Mammary epithelial cell (primary cell): ENCODE results near the gene NACC1.

ENCODE experiments used
- EZH2 ChIP-seq: IDR thresholded peaks from 2 replicates; pipeline ENCODE4 v1.6.1; 2012; ENCODE audit warnings: low read length, inconsistent platforms, borderline replicate concordance
- TF ChIP-seq, protein P1 (sequence below), 2 donors: IDR thresholded peaks in 1 of 2; conservative IDR thresholded peaks in 1 of 2; 2 replicates each; pipeline ENCODE4 v1.5.1; 2011 to 2012; ENCODE audit warnings: inconsistent platforms in 2 of 2, low read length in 2 of 2, mild to moderate bottlenecking in 2 of 2, control low read depth in 1 of 2, low read depth in 1 of 2; ENCODE audit not compliant: insufficient read depth in 1 of 2; ENCODE audit errors: extremely low read depth in 1 of 2

DNA sequence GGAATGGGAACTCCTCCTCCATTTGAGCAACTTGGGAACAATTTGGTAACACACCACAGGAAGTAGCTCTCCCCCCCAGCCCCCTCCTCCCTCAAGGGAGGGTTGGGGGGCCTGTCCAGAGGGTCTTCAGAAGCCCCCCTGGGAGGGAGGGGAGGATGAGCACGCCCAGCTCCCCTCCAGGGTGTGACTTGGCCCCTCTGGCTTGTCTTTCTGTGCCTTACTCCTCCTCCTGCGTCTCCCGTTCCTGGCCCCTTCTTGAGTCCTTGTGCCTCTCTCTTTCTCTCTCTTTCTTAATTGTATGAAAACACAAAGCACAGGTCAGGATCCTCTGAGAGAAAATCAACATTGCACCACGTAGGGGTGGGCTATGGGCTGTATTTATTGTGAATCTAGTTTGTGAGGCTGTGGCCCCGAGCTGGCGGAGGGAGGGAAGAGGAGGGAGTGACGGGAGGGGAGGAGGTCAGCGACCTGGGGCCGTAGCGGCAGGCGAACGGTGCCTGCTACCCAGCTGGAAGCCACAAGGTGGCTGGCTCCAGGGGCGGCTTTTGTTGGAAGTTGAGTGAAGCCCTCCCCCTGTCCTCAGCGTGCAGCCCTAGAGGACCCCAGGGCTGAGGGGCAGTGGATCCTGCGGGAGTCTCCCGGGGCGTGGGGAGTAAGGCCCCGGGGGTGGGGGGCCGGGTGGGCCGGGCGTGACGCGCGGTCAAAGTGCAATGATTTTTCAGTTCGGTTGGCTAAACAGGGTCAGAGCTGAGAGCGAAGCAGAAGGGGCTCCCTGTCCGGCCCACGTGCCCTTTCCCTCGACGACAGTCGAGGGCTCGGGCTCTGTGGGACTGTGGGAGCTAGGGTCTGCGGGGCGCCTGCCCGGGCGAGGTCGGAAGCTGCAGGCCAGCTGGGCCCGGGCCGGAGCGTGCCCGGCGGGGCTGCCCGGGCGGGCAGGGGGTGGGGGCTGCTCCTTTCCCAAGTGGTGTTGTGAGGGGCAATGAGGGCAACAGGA lies 21.8 kb upstream of the NACC1 start:
- TF ChIP-seq, protein P1, sequence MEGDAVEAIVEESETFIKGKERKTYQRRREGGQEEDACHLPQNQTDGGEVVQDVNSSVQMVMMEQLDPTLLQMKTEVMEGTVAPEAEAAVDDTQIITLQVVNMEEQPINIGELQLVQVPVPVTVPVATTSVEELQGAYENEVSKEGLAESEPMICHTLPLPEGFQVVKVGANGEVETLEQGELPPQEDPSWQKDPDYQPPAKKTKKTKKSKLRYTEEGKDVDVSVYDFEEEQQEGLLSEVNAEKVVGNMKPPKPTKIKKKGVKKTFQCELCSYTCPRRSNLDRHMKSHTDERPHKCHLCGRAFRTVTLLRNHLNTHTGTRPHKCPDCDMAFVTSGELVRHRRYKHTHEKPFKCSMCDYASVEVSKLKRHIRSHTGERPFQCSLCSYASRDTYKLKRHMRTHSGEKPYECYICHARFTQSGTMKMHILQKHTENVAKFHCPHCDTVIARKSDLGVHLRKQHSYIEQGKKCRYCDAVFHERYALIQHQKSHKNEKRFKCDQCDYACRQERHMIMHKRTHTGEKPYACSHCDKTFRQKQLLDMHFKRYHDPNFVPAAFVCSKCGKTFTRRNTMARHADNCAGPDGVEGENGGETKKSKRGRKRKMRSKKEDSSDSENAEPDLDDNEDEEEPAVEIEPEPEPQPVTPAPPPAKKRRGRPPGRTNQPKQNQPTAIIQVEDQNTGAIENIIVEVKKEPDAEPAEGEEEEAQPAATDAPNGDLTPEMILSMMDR (conservative IDR thresholded peaks at IDR 0.05 in 1 of 2, IDR thresholded peaks at IDR 0.05 in 1 of 2; ENCODE audit: extremely low read depth in 1 of 2, insufficient read depth in 1 of 2, low read depth in 1 of 2, low read length in 2 of 2), result no peak
- TF ChIP-seq EZH2, result no peak
